HG02884 (cell line): ENCODE data around the gene TRPM4.
"Not testable (repeated sequence)": the region's sequence is repeated elsewhere in the genome, so short reads cannot be mapped to it uniquely, and the experiment has no call there.

ENCODE experiments used
- ATAC-seq: cut with Tn5 transposase; IDR thresholded peaks from one replicate; pipeline ENCODE4 v1.9.1; 2021; ENCODE audit warnings: mild to moderate bottlenecking, moderate library complexity; ENCODE audit not compliant: unreplicated experiment

TRPM4 gene

GRCh38 chr19:49150106-49150943 is 7.3 kb upstream of the TRPM4 start:
- no peak for ATAC-seq

GRCh38 chr19:49150944-49151243 is 6.7 kb upstream of the TRPM4 start:
- no peak for ATAC-seq

GRCh38 chr19:49151267-49152118 is 6.1 kb upstream of the TRPM4 start:
- no peak for ATAC-seq

- no peak for ATAC-seq
These were observed 5.5 kb upstream of the TRPM4 start for GRCh38 chr19:49152119-49152550.

GRCh38 chr19:49153167-49153809 is 4.3 kb upstream of the TRPM4 start:
- no peak for ATAC-seq

GRCh38 chr19:49154279-49154678 is 3.3 kb upstream of the TRPM4 start:
- ATAC-seq: no peak

GRCh38 chr19:49155005-49155819 is 2.4 kb upstream of the TRPM4 start, which contains the start of gene HRC:
Gene HRC, minus strand, starts transcription at chr19:49155396. Its CDS starts 159 bp downstream, at chr19:49155237.
- no peak for ATAC-seq

GRCh38 chr19:49155820-49156346 is 1.7 kb upstream of the TRPM4 start:
- ATAC-seq: no peak

- ATAC-seq: no peak
These were observed 3.0 kb downstream of the TRPM4 start for GRCh38 chr19:49160450-49161189.

GRCh38 chr19:49161987-49162386 is 4.4 kb downstream of the TRPM4 start:
- no peak for ATAC-seq

GRCh38 chr19:49165111-49165750 is 7.6 kb downstream of the TRPM4 start:
- no peak for ATAC-seq

- no peak for ATAC-seq
These were observed 8.3 kb downstream of the TRPM4 start for GRCh38 chr19:49165865-49166301.

- no peak for ATAC-seq
These were observed 10.3 kb downstream of the TRPM4 start for GRCh38 chr19:49167857-49168409.

GRCh38 chr19:49168421-49168820 is 10.8 kb downstream of the TRPM4 start:
- ATAC-seq: no peak

GRCh38 chr19:49173198-49173597 is 15.6 kb downstream of the TRPM4 start:
- ATAC-seq: no peak

- ATAC-seq: no peak
These were observed 23.1 kb downstream of the TRPM4 start for GRCh38 chr19:49180659-49181058.

GRCh38 chr19:49182010-49182847 is 24.6 kb downstream of the TRPM4 start:
- not testable (repeated sequence) for ATAC-seq

GRCh38 chr19:49182848-49183375 is 25.3 kb downstream of the TRPM4 start:
- ATAC-seq: no peak
